GM19193 (cell line): Measurements from ENCODE around the gene RAB26.

Experiments
- POLR2A ChIP-seq: IDR thresholded peaks from 4 replicates; pipeline ENCODE4 v1.6.1; 2011; ENCODE audit not compliant: insufficient read depth, insufficient read length; ENCODE audit errors: extremely low read depth

The RAB26 gene

GRCh38 chr16:2151188-2152091, 3.0 kb downstream of the RAB26 start:
- peak; percentile 39 for TF ChIP-seq POLR2A

DNA sequence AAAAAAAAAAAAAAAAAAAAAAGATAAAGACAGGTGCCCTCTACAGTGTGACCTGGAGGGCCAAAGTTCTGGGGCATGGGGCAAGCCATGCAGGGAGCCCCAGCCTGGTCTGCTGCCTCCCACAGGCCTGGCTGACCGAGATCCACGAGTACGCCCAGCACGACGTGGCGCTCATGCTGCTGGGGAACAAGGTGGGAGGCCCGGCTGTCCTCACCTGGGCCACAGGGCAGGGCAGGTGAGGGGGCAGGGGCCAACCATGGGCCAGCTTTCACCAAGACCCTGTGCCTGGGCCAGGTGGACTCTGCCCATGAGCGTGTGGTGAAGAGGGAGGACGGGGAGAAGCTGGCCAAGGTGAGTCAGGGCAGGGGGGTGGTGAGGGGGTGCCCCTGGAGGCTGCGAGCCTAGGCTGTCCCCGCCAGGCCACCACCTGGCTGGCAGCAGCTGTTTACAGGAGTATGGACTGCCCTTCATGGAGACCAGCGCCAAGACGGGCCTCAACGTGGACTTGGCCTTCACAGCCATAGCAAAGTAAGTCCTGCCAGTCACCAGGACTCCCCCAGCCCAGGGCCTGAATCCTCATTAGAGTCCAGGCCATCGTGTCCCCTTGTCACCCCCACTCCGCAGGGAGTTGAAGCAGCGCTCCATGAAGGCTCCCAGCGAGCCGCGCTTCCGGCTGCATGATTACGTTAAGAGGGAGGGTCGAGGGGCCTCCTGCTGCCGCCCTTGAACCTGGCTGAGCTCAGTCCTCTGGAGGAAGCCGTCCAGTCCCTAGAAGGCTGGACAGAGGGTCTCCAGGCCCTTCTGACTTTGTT, 4.5 kb downstream of the RAB26 start:
- TF ChIP-seq POLR2A = no peak

DNA sequence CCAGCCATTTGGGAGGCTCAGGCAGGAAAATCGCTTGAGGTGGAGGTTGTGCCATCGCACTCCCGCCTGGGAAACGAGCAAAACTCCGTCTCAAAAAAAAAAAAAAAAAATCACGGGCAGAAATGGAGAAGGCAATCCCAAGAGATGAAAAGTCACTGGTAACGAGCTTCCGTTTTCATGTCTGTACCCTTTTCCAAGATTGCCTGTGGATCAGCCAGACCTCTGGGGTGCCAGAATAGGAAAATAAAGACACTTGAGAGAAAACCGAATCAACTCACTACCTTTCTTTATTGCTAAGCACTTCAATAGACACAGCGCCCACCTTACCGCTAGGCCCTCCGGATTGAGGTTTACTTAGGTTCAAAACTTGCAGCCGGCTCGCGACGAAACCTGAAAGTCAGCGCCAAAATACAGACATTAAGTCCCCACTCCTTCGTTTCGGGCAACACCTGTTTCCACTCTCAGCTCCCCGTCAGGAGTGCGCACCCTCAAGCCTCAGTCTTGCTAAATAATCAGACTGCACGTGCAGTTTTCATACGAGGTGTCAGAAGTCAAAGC, 6.2 kb downstream of the RAB26 start:
- no peak for TF ChIP-seq POLR2A

DNA sequence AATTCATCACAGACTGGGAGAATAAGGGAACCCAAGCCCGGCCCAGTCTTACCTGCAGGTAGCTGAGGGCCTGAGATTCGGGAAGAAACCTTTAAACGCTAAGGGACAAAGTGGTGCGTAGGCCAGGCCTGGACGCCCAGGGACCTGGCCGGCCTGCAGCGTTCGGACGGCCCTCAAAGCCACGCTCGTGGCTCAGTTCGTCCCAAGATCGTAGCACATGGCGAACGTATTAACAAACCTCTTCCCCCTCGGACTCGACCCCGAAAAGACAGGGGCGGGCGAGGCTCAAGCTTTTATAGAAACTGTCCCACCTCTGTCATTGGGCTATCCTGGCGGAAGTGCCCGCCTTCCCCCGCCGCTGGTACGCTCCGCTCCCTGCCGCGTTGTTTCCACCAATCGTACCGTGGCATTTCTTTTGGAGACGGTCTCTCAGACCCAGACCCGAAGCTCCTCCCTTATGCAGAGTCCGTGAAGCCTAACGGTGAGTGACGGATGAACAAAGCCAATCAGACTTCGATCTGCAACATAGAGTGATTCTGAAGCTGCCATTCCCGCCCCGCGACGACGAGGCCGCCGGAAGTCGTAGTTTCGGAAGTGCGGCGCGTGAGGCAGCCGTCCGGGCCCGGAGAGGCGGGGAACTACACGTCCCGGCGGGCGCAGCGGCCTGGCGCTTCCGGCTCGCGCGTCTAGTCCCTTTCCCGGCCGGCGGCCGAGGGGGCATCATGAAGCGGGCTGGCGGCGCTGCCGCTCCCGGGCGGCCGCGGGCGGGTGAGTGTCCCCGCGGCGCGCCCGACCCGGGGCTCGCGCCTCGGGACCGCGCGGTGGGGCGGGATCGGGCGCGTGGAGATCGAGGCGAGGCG, 6.9 kb downstream of the RAB26 start, which contains the start of gene TRAF7:
Gene TRAF7 (plus strand): TSS at position 692 of the 860 bp plus-strand sequence. CDS start 8,139 bp downstream, outside the sequence.
- TF ChIP-seq POLR2A = peak; percentile 100

DNA sequence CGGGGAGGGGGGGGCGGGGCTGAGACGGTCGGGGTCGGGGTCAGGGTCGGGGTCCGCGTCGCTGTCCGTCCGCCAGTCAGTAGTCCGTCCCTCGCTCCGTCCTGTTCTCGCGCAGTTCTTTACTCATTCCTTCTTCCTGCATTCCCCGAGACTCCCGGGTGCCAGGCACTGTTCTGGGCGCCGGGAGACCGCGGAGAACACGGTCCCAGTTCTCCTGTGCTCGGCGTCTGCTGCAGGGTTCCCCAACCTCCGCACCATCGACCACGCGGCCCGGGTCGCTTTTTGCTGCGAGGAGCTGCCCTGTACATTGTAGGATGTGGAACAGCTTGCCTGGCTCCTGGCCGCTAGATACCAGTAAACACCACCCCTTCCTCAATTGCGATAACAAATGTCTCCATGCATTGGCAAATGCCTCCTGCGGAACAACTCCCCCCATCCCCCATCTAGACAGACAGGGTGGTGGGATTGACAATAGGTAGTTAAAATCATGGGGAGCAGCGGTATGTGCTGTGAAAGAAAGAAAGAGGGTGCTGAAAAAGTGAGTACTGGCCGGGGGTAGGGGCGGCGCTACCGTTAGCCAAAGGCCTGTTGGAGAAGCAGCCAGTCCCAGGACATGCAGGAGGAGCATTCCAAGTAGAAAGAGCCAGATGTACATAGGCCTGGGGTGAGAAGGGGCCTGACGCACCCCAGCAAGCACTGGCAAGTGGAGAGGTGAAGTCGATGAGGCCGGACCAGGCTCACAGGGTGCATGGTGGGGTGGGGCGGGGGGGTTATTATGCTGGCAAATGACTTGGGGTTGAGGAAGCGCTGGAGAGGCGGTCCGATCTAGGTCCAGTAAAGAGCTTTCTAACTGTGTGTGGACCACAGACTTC, 7.8 kb downstream of the RAB26 start:
- TF ChIP-seq POLR2A = no peak

DNA sequence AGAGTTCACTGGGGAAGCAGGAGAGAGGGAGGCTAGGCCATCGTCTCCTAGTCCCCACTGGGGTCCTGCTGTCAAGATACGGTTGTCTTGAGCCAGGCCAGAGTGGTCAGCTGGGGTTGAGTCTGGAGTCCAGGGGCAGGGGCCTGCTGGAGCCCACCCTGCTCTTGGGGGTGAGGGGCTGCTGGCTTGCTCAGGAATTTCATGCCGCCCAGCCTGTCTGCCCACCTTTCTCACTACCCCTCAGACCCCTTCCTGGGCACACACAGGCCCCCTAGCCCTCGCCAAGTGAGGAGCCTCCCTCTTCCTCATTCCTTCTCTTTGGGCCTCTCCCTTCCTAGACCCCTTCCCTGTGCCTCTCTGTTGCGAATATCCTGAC, 8.4 kb downstream of the RAB26 start:
- no peak for TF ChIP-seq POLR2A

DNA sequence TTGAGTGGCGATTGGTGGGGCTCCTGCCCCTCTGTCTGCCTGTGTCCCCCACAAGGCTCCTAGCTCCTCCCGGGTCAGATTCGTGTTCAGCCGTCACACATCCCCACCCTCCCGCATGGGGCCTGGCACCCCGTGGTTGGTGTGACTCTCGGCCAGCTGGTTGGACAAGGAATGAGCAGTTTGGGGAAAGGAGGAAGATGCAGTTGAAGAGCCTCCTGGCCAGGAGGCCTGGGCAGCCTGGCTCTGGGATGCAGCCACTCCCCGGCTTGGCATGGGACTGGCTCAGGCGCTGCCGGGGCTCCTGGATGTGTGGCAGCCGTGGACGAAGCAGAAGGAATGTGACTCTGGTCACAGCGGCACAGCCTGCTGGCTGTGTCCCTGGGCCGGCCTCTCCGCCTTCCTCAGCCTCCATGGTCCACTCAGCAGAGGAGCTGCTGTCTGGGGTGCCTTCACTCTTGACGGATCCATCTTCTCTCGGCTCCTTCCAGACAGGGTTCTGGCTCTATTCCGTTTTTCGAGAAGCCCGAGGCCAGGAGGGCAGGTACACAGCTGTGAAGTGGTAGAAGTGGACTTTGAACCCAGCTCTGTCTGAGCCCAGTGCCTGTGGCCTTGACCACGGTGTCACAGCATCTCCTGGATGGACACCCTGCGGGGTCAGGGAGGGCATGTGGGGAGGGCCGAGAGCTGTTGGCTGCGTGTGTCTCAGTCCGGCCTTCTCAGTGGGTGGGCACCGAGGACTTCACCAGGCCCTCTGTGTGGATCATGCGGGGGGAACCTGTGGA, 9.2 kb downstream of the RAB26 start:
- no peak for TF ChIP-seq POLR2A

- no peak for TF ChIP-seq POLR2A
These were observed 9.8 kb downstream of the RAB26 start for GRCh38 chr16:2158262-2158638.

GRCh38 chr16:2159175-2159838, 10.9 kb downstream of the RAB26 start:
- no peak for TF ChIP-seq POLR2A

DNA sequence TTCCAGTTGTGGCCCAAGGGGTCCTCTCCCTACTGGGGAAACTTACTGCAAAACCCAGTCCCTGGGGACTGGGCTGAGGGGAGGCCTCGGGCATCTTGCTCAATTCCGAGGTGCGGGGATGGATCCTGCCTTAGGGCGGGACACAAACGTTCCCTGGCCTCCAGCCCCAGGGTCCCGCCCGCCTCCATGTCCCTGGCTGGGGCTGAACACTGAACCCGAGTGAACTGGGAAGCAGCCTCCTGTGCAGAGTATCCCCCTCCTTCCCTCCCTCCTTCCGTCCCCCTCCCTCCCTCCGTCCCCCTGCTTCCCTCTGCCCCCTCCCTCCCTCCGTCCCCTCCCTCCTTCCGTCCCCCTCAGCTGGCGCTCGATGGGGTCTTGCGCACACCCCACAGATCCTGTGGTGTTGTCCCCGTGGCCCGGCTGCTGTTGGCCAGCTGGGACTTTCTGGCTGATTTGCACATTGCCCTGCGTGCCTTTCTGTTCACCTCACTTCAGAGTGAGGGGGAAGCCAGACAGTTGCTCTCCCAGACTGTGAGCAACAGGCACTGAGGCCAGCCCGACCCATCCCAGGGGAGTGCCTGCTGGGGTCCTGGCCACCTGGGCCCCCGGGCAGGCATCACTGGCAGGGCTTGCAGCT, 12.6 kb downstream of the RAB26 start:
- no peak for TF ChIP-seq POLR2A

DNA sequence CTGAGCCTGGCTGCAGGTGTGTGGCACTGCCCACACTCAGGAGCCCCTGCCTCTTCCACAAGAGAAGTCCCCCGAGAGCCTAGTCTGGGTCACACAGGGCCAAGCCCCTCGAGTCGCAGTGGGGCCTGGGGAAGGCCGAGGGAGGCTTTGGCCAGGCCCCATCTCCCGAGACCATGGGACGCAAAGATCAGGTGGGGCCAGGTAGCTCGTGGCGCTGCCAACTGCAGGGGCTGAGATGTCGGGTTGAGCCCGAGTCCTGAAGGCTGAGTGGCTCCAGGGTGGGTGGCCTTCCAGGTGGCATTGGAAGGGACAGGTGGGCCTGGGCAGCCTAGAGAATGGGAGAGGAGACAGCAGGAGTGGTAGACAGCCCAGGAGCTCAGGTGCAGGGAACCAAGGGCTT, 13.5 kb downstream of the RAB26 start:
- TF ChIP-seq POLR2A = no peak

- TF ChIP-seq POLR2A = no peak
These were observed 14.3 kb downstream of the RAB26 start for GRCh38 chr16:2162676-2163118.

DNA sequence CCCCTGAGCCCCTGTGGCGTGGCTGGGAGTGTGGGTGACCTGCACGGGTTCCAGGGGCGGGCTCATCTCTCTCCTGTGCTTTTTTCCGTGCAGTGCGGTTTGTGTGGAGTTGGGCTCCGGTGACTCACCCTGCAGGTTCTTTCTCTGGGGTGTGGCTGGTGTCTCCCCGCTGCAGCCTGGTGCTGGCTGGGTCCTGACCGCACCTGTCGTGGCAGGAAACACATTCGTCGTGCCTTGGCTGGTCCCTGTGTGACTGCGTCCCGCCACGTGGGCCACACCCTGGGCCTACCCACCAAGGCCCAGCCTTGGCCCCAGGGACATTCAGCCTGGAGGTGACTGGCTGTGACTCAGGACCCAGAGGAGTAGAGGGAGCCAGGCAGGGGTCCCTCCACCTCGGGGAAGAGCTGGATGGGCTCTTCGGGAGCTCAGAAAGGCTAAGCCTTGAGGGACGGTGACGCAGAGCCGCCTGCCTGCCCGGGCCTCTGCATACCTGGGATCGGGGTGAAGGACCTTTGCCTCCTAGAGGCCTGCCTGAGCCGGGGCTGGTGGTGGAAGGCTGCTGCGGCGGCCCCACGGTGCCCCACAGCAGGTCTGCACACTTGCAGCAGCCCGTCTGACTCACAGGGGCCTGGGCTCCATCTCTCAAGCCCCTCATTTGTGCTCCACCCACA, 14.9 kb downstream of the RAB26 start:
- TF ChIP-seq POLR2A = no peak
